Ovary (tissue), 9 donors: Measurements from ENCODE around the gene GNB5. TPM values are rescaled to one million over a fixed set of nuclear protein-coding genes. Genes with fewer than 3 reads are reported as not detected.

Source experiments
- DNase-seq, 5 donors: peaks; one replicate each; pipeline ENCODE4 v3.0.0-alpha.2; 2019 to 2020
- H3K27ac ChIP-seq, 2 donors: fragments of 200-600 bp; one replicate each; pipeline versions ENCODE4 v1.5.1 to v1.8.0; 2019 to 2022
- H3K27me3 ChIP-seq: fragments of 200-600 bp; one replicate; pipeline ENCODE4 v1.8.0; 2022
- H3K36me3 ChIP-seq: fragments of 200-600 bp; sonication (generic); one replicate; pipeline ENCODE4 v1.5.1; 2019
- H3K4me1 ChIP-seq: one replicate; pipeline ENCODE4 v1.8.1; 2013; ENCODE audit warnings: mild to moderate bottlenecking, moderate library complexity; ENCODE audit not compliant: insufficient read depth
- H3K4me3 ChIP-seq: fragments of 200-600 bp; sonication (generic); one replicate; pipeline ENCODE4 v1.5.1; 2017
- H3K9me3 ChIP-seq, 2 donors: fragments of 200-600 bp in 1 of 2; sonication (generic) in 1 of 2; one replicate each; pipeline versions ENCODE4 v1.5.1 to v1.8.1; 2013 to 2019; ENCODE audit warnings: mild to moderate bottlenecking in 1 of 2, moderate library complexity in 1 of 2
- CTCF ChIP-seq, 3 donors: fragments of 450-650 bp in 2 of 3; fragments of 200-600 bp in 1 of 3; IDR thresholded peaks; one replicate each; pipeline versions ENCODE4 v1.5.1 to v1.8.0; 2016 to 2022; ENCODE audit warnings: antibody characterized with exemption in 3 of 3, mild to moderate bottlenecking in 1 of 3
- EP300 ChIP-seq: sonication (generic); formaldehyde crosslinking; IDR thresholded peaks from one replicate; pipeline ENCODE4 v1.6.1; 2017; ENCODE audit warnings: antibody characterized with exemption
- POLR2A ChIP-seq: fragments of 450-650 bp; IDR thresholded peaks from one replicate; pipeline ENCODE4 v1.6.1; 2017; ENCODE audit warnings: antibody characterized with exemption, mild to moderate bottlenecking, moderate library complexity
- WGBS, 3 donors: extraction: QIAGEN DNeasy Blood & Tissue Kit in 1 of 3; methylation state at CpG; one replicate each; pipeline versions ENCODE4 v1.1.5 to v1.1.7; 2013 to 2017; 5-methylcytosine and 5-hydroxymethylcytosine counted together
- intact Hi-C, 4 donors: fragments of 100-400 bp; cut with DNase I; formaldehyde crosslinking; loops; one replicate each; pipeline versions ENCODE4 v1.11.0 to v1.15.1; 2022 to 2023
- polyA plus RNA-seq, 2 donors: library from polyadenylated mRNA; stranded (reverse); fragments of 200-250 nt in 1 of 2; fragments of 350-450 nt in 1 of 2; fragmentation: Illumina TruSeq in 1 of 2; extraction: RNeasy Lipid Tissue Mini Kit (QIAGEN cat#74804) in 1 of 2; gene quantifications; one replicate each; pipeline ENCODE4 v1.2.3, GENCODE V29; 2013 to 2014
- total RNA-seq, 7 donors: library from RNA; depleted of rRNA in 2 of 7; stranded (reverse); fragments of >200 nt in 2 of 7; fragmentation: NEBNext Ultra II Directional in 3 of 7; extraction: Animal tissue kit (Norgen Biotek cat#: 25700) in 3 of 7; gene quantifications; one replicate each; pipeline versions ENCODE4 v1.1.0 to v1.2.4, GENCODE V29; 2016 to 2023
- donor health status: DM: no; HTN: no; CAD: no; lungs with moderate emphysema.
- donor health status: DM: no; HTN: no; CAD: no.
- donor health status: Bipolar disorder and iron deficiency.
- donor health status: DM: yes; HTN: yes; CAD: no.
- donor health status: DM: no; HTN: no; CAD: no.
- donor health status: DM: yes; HTN: yes; CAD: no.

The GNB5 gene
- total and polyA plus RNA-seq, 9 donors, result 49.2 to 101 (median 64.8) TPM

DNA sequence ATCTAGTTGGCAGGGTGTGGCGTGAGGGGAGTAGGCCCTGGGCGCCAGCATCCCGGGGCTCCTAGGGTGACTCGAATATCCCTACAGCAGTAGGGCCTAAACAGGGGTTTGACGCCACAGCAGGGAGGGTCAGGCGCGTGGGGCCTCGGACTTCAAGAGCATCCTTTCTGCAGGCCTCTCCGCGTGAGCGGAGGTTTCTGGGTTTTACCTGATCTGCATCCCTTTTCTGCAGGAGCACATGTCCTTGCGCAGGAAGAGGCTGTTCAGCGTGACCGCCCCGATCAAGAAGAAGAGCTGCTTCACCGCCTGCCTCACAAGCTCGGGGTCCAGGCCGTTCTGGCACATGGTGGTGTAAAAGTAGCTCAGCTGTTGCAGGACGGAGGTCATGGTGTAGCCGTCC lies 13.5 kb upstream of the GNB5 start:
- 96 to 98% (median 97%) methylated on average over 15 to 20 of the region's 20 CpGs for WGBS, 3 donors
- DNase-seq, result no peak
- Histone ChIP-seq H3K4me1 (no peaks in the 10 kb centered on the region), H3K36me3 (no peaks in the 10 kb centered on the region), H3K4me3 (no peak overlapping the region), H3K27ac (no peak overlapping the region), H3K27me3 (no peaks in the 10 kb centered on the region), H3K9me3 (no peaks in the 10 kb centered on the region)
- intact Hi-C loops, result no loop called here
- TF ChIP-seq POLR2A (no peak), EP300 (no peak), CTCF (IDR thresholded peaks at IDR 0.05) (no peak)

DNA sequence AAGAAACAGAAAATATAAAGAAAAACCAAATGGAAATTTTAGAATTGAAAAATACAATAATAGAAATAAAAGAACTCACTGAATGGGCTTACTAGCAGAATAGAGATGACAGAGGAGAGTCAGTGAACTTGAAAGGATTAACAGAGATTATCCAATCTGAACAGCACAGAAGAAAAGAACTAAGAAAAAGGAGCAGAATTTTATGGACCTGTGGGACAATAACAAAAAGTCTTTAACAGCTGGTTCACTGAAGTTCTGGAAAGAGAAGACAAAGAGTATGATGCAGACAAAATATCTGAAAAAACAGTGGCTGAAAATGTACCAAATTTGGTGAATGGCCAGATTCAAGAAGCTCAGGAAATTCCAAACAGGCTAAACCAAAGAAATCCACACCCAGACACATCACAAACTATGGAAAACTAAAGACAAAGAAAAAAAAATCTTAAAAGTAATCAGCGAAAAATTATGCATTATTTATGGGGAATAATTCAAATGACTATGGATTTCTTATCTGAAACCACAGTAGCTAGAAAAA lies 9.7 kb upstream of the GNB5 start:
- Histone ChIP-seq H3K27ac (no peak overlapping the region), H3K27me3 (no peaks in the 10 kb centered on the region), H3K9me3 (no peaks in the 10 kb centered on the region), H3K36me3 (no peaks in the 10 kb centered on the region), H3K4me3 (no peak overlapping the region), H3K4me1 (no peaks in the 10 kb centered on the region)
- TF ChIP-seq CTCF (IDR thresholded peaks at IDR 0.05) (no peak), POLR2A (no peak), EP300 (no peak)
- intact Hi-C loops, result no loop called here
- WGBS, 3 donors, result 13 to 33% (median 16%) methylated on average over 1 of the region's 1 CpG
- DNase-seq, result no peak

DNA sequence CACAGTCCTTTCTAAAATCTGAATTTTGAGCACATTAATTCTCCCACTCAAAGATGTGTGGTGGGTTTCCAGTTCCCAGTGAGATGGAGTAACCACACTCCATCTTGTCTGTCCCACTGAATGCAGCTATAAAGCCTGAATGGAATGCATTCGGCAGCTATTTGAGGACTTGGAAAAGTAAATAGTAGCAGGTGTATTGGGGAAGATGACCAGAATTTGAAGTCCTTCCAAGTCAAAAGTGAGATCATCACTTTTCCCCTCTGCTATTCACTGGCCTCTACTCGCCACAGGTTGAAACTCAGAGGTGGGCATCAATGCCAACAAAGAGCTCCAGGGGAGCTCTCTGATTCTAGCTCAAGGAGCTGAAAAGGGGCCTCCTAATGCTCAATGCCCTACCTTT lies 8.1 kb upstream of the GNB5 start:
- H3K27ac ChIP-seq, result no peak overlapping the region
- H3K27me3 ChIP-seq, result no peaks in the 10 kb centered on the region
- no peaks in the 10 kb centered on the region for H3K9me3 ChIP-seq
- no peak for DNase-seq
- intact Hi-C loops, result no loop called here
- no peaks in the 10 kb centered on the region for H3K4me1 ChIP-seq
- H3K4me3 ChIP-seq, result no peak overlapping the region
- TF ChIP-seq EP300, result no peak
- TF ChIP-seq POLR2A, result no peak
- no peak for TF ChIP-seq CTCF (IDR thresholded peaks at IDR 0.05)
- 93 to 97% (median 94%) methylated on average over 2 of the region's 2 CpGs for WGBS, 3 donors
- no peaks in the 10 kb centered on the region for H3K36me3 ChIP-seq

DNA sequence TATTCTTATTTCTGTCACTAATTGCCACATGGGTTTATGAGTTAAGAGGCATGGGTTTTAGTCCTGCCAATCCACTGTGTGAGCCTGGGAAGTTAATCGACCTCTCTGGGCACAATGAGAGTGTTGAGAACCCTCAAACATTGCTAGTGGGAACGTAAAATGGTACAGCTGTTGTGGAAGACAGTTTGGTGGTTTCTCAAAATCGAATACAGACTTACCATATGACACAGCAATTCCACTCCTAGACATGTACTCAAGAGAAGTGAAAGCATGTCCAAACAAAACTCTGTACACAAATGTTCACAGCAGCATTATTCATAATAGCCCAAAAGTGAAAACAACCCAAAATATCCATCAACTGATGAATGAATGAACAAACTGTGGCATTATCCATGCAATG lies 5.7 kb upstream of the GNB5 start:
- no peaks in the 10 kb centered on the region for H3K9me3 ChIP-seq
- H3K27me3 ChIP-seq, result no peaks in the 10 kb centered on the region
- intact Hi-C loops, result no loop called here
- WGBS, 3 donors, result 77 to 86% (median 78%) methylated on average over 3 of the region's 3 CpGs
- TF ChIP-seq CTCF (IDR thresholded peaks at IDR 0.05), result no peak
- TF ChIP-seq EP300, result no peak
- TF ChIP-seq POLR2A, result no peak
- no peak overlapping the region for H3K4me3 ChIP-seq
- H3K27ac ChIP-seq, result no peak overlapping the region
- H3K4me1 ChIP-seq, result no peaks in the 10 kb centered on the region
- DNase-seq, result no peak
- H3K36me3 ChIP-seq, result no peaks in the 10 kb centered on the region
